SK-N-SH treated with all-trans-retinoic acid at 6 μM for 48 hours (cell line): ENCODE measurements around the gene TRUB1.
"Not testable (repeated sequence)": the region's sequence is repeated elsewhere in the genome, so short reads cannot be mapped to it uniquely, and the experiment has no call there.

Experiments used
- ATAC-seq: fragments of 200-7000 bp; cut with Tn5 transposase; 3 replicates; pipeline ENCODE4 v1.9.1; 2020; ENCODE audit warnings: mild to moderate bottlenecking, moderate library complexity
- ARNTL ChIP-seq: fragments of 450-650 bp; formaldehyde crosslinking; IDR thresholded peaks from 2 replicates; pipeline ENCODE4 v1.5.0; 2020; ENCODE audit warnings: low read depth, mild to moderate bottlenecking, moderate library complexity, borderline replicate concordance
- BACH2 ChIP-seq: fragments of 250-450 bp; sonication (Bioruptor Pico); IDR thresholded peaks from 2 replicates; pipeline ENCODE4 v1.9.0; 2021; ENCODE audit warnings: mild to moderate bottlenecking, borderline replicate concordance
- CREB5 ChIP-seq: fragments of 250-450 bp; sonication (Bioruptor Pico); IDR thresholded peaks from 2 replicates; pipeline ENCODE4 v1.5.1; 2020; ENCODE audit warnings: low read depth, mild to moderate bottlenecking, moderate library complexity
- CSRNP3 ChIP-seq: fragments of 250-450 bp; sonication (Bioruptor Pico); IDR thresholded peaks from 2 replicates; pipeline ENCODE4 v1.5.1; 2021; ENCODE audit warnings: mild to moderate bottlenecking, moderate library complexity
- POU6F1 ChIP-seq: fragments of 250-450 bp; sonication (Bioruptor Pico); IDR thresholded peaks from 2 replicates; pipeline ENCODE4 v1.8.0; 2021; ENCODE audit warnings: low read depth, mild to moderate bottlenecking, moderate library complexity, borderline replicate concordance
- SNAI2 ChIP-seq: fragments of 250-450 bp; sonication (Bioruptor Pico); IDR thresholded peaks from 2 replicates; pipeline ENCODE4 v1.5.0; 2020; ENCODE audit warnings: mild to moderate bottlenecking, moderate library complexity
- TCF4 ChIP-seq: fragments of 250-450 bp; sonication (Bioruptor Pico); IDR thresholded peaks from 2 replicates; pipeline ENCODE4 v1.8.0; 2021; ENCODE audit warnings: mild to moderate bottlenecking, moderate library complexity, borderline replicate concordance
- TOX ChIP-seq: fragments of 250-450 bp; sonication (Bioruptor Pico); IDR thresholded peaks from 2 replicates; pipeline ENCODE4 v1.8.0; 2021; ENCODE audit warnings: mild to moderate bottlenecking, moderate library complexity, borderline replicate concordance
- TSHZ2 ChIP-seq: fragments of 250-450 bp; sonication (Bioruptor Pico); IDR thresholded peaks from 2 replicates; pipeline ENCODE4 v1.5.0; 2020; ENCODE audit warnings: mild to moderate bottlenecking, moderate library complexity
- ZFP3 ChIP-seq: fragments of 250-450 bp; sonication (Bioruptor Pico); IDR thresholded peaks from 2 replicates; pipeline ENCODE4 v1.5.0; 2020; ENCODE audit warnings: mild to moderate bottlenecking, moderate library complexity
- ZFP30 ChIP-seq: fragments of 450-650 bp; formaldehyde crosslinking; IDR thresholded peaks from 2 replicates; pipeline ENCODE4 v1.5.0; 2022; ENCODE audit warnings: mild to moderate bottlenecking, moderate library complexity
- ZNF565 ChIP-seq: fragments of 450-650 bp; formaldehyde crosslinking; conservative IDR thresholded peaks from 2 replicates; pipeline ENCODE4 v1.5.0; 2020; ENCODE audit warnings: low read depth, mild to moderate bottlenecking, moderate library complexity
- ZNF70 ChIP-seq: fragments of 450-650 bp; formaldehyde crosslinking; IDR thresholded peaks from 2 replicates; pipeline ENCODE4 v1.5.0; 2020; ENCODE audit warnings: mild to moderate bottlenecking, moderate library complexity

TRUB1 gene

DNA sequence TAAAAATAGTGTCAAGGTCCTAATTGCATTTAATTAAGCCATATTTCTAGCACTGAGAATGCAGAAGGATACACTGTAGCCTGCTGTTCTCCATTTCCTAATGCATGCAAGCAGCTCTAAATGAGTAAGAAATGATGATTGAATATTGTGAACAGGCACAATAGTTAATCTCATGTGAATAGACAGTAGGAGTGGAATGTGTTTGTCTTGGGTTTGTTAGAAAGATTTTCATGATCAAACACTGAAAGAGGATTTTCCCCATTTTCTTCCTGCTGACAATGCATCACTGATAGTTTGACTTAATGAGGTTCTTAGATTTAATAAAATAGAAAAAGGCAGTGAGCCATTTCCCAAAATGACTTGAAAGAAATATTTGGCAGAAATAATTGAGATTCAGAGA is 43.1 kb upstream of the TRUB1 start (continued):
- TF ChIP-seq ZNF565 (CRISPR knock-in tag), result no peak
- no peak for TF ChIP-seq SNAI2
- TF ChIP-seq TCF4 (CRISPR knock-in tag), result no peak
- no peak for TF ChIP-seq ZFP3 (CRISPR knock-in tag)
- no peak for TF ChIP-seq BACH2 (CRISPR knock-in tag)
- no peak for TF ChIP-seq TOX (CRISPR knock-in tag)
- no peak for TF ChIP-seq ZFP30
- TF ChIP-seq ARNTL, result no peak
- TF ChIP-seq CSRNP3 (CRISPR knock-in tag), result no peak

DNA sequence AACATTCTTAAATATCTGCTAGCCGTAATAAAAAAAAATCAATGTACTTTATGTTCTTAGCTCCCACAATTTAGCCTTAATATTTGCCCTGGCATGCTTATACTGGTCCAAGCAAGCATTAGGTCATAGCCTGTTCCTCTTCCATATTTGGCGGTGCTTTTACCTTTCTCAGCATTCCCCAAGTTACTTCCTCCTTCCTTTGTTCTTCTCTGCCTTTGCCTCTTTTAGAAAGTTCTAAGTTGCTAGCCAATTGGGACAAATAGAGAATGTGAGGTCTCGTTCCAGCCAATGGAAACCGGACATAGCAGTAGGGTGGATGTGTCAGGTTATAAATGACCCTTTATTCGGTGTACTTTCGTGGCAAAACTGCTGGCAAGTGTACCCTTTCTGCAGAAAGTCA is 41.0 kb upstream of the TRUB1 start:
- not testable (repeated sequence) for ATAC-seq

DNA sequence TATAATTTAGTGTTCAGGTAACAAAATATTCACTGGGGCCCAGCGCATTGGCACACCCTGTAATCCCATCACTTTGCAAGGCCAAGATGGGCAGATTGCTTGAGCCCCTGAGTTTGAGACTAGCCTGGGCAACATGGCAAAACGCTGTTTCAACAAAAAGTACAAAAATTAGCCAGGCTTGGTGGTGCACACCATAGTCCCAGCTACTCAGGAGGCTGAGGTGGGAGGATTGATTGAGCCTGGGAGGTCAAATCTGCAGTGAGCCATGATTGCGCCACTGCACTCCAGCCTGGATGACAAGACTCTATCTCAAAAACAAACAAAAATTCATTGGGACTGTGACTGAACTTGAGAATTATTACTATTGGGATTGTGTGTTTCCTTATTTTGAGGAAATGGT is 40.4 kb upstream of the TRUB1 start:
- TF ChIP-seq SNAI2 (no peak), POU6F1 (no peak), CREB5 (CRISPR knock-in tag) (no peak)
- no peak for ATAC-seq

- no peak for ATAC-seq
These were observed 38.0 kb upstream of the TRUB1 start for GRCh38 chr10:114899982-114900381.

DNA sequence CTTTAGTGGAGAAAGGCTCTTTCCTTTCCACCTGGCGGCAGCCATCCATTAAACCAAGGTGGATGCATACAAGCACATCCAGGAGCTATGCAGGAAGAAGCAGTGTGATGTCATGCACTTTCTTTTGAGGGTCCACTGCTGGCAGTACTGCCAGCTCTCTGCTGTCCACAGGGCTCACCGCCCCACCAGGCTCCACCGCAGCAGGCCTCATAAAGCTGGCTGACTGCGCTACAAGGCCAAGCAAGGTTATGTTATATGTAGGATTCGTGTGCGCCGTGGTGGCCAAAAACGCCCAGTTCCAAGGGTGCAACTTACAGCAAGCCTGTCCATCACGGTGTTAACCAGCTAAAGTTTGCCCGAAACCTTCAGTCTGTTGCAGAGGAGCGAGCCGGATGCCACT is 37.3 kb upstream of the TRUB1 start:
- TF ChIP-seq ARNTL (no peak), ZFP30 (no peak), ZNF70 (no peak), TSHZ2 (no peak)
- TF ChIP-seq, all 23 proteins: peak for 0
- no peak for ATAC-seq

More at GRCh38 chr10:114899982-114900381, 38.0 kb upstream of the TRUB1 start:
- TF ChIP-seq CREB5 (CRISPR knock-in tag), result no peak

- peak; percentile 81 for ATAC-seq
- TF ChIP-seq POU6F1, result peak; percentile 18; the same call in 1 of the 2 replicates
- TF ChIP-seq TOX (CRISPR knock-in tag), result no peak
These were observed 35.8 kb upstream of the TRUB1 start for GRCh38 chr10:114902151-114902550.
